ENCODE results near the gene TTLL10. TPM values are rescaled to one million over a fixed set of nuclear protein-coding genes. Genes with fewer than 3 reads are reported as not detected.
"Not testable (repeated sequence)": the region's sequence is repeated elsewhere in the genome, so short reads cannot be mapped to it uniquely, and the experiment has no call there.

Gene TTLL10
- total RNA-seq, 1 donor from 2014 or later, result 0.24 TPM

DNA sequence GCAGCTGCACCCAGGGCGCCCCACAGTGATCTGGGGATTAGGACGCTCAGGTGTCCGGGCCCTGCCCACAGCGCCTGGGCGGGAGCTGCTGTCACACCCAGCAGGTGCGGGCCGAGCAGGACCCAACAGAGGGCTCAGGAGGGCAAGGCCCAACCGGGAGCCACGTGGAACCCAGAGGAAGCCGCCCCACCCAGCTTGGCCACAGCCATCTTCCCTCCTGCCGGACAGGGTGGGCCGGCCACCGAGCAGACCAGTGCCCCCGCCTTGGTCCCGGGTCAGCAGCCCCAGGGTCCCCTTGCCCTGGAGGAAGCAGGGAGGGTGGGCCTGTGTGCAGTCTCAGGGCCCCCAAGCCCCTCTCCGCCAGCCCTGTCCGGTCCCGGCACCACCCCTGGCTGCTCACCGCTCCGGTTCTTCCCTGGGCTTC, 6.3 kb upstream of the TTLL10 start:
- intact Hi-C loops (cut with DNase I), result no loop called here
- ATAC-seq (no peak), DNase-seq (ENCODE audit: missing footprints) (peak; percentile 33)

GRCh38 chr1:1167841-1168450, 5.7 kb upstream of the TTLL10 start:
- intact Hi-C loops (cut with DNase I), result no loop called here
- ATAC-seq (no peak), DNase-seq (ENCODE audit: missing footprints) (peak; percentile 34)

GRCh38 chr1:1168451-1169411, 4.9 kb upstream of the TTLL10 start:
- DNase-seq (ENCODE audit: missing footprints), result peak; percentile 33
- intact Hi-C loops (cut with DNase I), result no loop called here
- no peak for ATAC-seq

GRCh38 chr1:1169429-1170214, 4.1 kb upstream of the TTLL10 start:
- peak; percentile 59 for DNase-seq (ENCODE audit: missing footprints)
- intact Hi-C loops (cut with DNase I), result no loop called here
- no peak for ATAC-seq

- intact Hi-C loops (cut with DNase I), result no loop called here
- DNase-seq (ENCODE audit: missing footprints), result peak; percentile 52
- ATAC-seq, result no peak
Measured at GRCh38 chr1:1170215-1171091, 3.2 kb upstream of the TTLL10 start.

GRCh38 chr1:1171161-1171545, 2.5 kb upstream of the TTLL10 start:
- no peak for ATAC-seq
- peak; percentile 45 for DNase-seq (ENCODE audit: missing footprints)
- intact Hi-C loops (cut with DNase I), result no loop called here

DNA sequence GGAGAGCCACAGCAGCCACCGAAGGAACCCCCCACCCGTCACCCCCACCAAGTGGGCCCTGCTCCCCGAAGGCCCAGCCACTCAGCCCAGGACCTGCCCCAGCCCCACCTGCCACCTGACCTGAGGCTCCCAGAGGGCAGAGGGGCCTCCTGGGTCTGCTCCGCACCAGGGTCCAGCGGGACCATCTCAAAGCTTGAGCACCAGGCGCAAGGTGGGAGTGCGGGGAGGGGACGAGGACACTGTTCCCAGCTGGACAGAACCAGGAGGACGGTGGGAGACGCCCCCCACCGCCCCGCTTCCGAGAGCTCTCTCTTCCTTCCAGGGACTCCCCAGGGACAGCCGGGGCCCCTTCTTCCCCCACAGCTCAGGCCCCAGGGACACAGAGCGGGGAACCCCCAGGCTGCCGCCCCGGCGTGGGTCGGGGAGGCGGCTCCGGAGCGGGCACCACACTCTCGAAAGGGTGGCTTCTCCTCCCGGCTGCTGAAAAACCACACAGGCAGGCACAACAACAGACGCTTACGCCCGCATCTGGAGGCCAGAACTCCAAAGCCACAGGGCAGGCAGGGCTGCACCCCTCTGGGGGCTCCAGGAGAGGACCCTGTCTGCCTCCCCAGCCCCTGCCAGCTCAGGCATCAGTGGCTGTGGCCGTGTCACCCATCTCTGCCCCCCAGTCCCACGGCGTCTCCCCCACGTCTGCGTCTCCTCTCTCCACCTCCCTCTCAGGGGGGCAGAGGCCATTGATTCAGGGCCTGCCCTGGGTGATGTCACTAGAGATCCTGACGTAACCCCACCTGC, 1.9 kb upstream of the TTLL10 start:
- DNase-seq (ENCODE audit: missing footprints) (peak; percentile 43), ATAC-seq (no peak)
- intact Hi-C loops (cut with DNase I), result no loop called here

DNA sequence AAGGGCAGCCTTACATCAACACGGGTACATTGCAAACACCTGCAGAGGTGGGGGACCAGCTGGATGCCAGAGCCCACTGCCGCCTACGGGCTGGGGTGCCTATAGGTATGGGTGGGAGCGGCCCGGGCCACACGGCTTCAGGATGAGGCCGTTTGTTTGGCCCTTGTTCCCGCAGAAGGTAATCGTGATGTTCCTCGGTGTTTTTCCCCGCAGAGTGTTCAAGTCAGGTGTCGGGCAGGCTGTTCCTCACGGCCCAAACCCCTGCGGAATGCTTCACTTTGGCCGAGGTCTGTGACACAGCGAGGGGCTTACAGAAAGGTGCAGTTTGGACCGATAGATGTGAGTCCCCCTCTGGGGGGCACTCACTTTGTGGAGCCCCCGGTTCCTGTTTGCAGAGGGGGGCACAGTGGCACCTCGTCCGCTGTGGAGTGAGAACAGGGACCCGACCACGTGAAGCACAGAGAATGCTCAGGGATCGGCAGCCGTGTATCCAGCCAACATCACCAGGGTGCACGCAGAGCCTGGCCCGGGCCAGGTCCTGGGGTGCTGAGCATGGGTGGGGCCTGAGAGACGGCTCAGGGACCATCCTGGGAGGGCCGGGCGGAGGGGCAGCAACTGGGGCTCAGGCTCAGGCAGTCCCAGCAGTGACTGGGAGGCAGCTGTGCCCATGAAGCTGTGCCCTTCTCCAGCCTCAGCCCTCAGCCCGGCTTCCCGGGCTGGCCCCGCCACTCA, 453 bp upstream of the TTLL10 start:
- ATAC-seq (no peak), DNase-seq (ENCODE audit: missing footprints) (peak; percentile 27)
- intact Hi-C loops (cut with DNase I), result no loop called here

DNA sequence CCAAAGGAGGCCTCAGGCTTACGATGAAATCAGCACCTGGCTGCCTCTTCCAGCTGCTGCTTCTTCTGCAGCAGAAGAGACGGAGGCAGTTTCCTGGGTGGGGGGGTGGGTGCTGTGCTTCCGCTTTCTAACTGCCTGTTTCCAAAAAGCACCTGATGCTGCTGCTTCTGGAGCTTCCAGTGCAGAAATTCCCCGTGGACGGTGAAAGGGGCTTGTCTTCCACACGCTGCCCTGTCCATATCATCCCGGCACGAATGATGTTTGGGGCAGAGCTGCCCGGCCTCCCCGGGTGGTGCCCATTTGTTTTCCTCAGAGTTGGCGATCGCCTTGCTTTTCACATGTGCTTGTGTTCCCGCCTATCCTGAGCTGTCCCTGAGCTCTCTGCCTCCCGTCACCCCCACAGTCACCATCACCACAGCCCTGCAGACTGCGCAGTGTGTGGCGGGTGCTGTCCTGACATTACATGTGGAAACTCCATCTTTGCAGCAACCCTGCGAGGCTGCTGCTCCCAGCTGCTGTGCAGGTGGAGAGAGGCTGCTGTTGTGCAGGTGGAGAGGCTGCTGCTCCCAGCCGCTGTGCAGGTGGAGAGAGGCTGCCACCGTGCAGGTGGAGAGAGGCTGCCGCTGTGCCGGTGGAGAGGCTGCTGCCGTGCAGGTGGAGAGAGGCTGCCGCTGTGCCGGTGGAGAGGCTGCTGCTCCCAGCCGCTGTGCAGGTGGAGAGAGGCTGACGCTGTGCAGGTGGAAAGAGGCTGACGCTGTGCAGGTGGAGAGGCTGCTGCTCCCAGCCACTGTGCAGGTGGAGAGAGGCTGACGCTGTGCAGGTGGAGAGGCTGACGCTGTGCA, 1.8 kb downstream of the TTLL10 start:
- no peak for DNase-seq (ENCODE audit: missing footprints)
- ATAC-seq, result no peak

GRCh38 chr1:1176063-1176761, 2.5 kb downstream of the TTLL10 start:
- DNase-seq (ENCODE audit: missing footprints); intact Hi-C loops (cut with DNase I); ATAC-seq: not testable (repeated sequence)

More for the DNA sequence above, 1.8 kb downstream of the TTLL10 start:
- intact Hi-C loops (cut with DNase I), result no loop called here

DNA sequence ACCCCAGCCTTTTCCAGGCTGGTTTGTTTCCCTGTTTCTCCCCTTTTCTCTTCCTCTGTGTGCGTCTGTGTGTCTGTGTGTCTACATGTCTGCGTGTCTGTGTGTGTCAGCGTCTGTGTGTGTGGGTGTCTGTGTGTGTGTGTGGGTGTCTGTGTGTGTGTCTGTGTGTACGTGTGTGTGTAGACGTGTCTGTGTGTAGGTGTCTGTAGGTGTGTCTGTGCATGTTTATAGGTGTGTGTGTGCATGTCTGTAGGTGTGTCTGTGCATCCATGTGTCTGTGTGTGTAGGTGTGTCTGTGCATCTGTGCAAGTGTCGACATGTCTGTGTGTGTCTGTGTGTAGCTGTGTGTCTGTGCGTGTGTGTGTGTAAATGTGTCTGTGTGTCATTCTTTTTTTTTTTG, 3.3 kb downstream of the TTLL10 start:
- no peak for DNase-seq (ENCODE audit: missing footprints)
- no peak for ATAC-seq
- intact Hi-C loops (cut with DNase I), result no loop called here

GRCh38 chr1:1177452-1178206, 3.9 kb downstream of the TTLL10 start:
- no peak for ATAC-seq
- intact Hi-C loops (cut with DNase I), result no loop called here
- DNase-seq (ENCODE audit: missing footprints), result no peak

GRCh38 chr1:1178794-1179331, 5.2 kb downstream of the TTLL10 start:
- DNase-seq (ENCODE audit: missing footprints) (peak; percentile 64), ATAC-seq (no peak)
- intact Hi-C loops (cut with DNase I), result no loop called here

DNA sequence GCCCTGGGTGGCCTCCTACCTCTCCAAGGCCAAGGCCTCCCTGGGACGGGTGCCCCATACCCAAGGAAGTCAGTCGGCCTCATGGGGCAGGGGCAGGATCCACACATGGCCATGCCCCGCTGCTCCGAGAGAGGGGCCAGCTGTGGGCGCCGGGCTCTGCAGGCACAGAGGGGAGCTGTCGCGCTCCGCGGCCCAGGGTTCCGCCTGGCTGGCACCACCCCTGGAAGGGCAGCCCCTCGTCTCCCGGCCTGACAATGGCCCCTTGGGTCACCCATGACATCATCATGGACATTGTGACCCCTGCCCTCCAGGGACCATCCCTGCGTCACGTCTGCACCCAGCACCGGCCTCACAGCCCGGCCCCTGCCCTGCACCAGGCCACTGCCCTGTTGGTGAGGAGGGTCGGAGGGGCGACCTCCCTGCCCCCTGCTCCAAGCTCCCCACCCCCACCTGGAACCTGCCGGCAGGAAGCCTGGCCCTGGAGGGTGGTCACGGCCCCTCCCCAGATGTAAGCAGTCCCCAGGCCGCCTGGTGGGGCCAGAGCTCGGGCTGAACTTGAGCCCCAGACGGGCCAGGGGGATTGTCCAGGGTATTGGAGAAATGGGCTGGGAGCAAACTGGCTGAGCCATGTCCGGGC, 5.8 kb downstream of the TTLL10 start:
- intact Hi-C loops (cut with DNase I), result no loop called here
- ATAC-seq (no peak), DNase-seq (ENCODE audit: missing footprints) (peak; percentile 50)
